GM18498 (cell line): Measurements from ENCODE around the gene RAP1GAP2.
"Not testable (repeated sequence)": the region's sequence is repeated elsewhere in the genome, so short reads cannot be mapped to it uniquely, and the experiment has no call there.

ENCODE experiments used
- ATAC-seq: cut with Tn5 transposase; IDR thresholded peaks from one replicate; pipeline ENCODE4 v1.9.1; 2021; ENCODE audit warnings: mild to moderate bottlenecking, moderate library complexity; ENCODE audit not compliant: unreplicated experiment

RAP1GAP2 gene

DNA sequence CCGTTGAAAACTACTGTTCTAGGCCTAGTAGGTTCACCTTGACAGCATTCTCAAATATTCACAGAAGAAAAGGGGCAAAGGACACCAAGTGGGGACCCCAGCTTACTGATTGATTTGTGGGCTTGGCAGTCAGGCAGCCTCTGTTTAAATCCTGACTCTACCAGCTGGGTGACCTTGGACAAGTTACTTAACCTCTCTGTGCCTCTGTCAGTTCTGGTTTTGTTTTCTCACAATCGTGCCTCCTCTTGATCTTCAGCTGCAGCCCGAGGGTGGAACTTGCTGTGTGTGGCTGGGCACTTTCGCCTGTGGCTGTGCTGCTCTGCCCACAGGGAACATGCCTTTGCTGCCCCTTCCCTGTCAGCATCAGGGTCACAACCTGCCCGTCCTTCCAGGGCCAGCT, 17.8 kb downstream of the RAP1GAP2 start:
- ATAC-seq: no peak

DNA sequence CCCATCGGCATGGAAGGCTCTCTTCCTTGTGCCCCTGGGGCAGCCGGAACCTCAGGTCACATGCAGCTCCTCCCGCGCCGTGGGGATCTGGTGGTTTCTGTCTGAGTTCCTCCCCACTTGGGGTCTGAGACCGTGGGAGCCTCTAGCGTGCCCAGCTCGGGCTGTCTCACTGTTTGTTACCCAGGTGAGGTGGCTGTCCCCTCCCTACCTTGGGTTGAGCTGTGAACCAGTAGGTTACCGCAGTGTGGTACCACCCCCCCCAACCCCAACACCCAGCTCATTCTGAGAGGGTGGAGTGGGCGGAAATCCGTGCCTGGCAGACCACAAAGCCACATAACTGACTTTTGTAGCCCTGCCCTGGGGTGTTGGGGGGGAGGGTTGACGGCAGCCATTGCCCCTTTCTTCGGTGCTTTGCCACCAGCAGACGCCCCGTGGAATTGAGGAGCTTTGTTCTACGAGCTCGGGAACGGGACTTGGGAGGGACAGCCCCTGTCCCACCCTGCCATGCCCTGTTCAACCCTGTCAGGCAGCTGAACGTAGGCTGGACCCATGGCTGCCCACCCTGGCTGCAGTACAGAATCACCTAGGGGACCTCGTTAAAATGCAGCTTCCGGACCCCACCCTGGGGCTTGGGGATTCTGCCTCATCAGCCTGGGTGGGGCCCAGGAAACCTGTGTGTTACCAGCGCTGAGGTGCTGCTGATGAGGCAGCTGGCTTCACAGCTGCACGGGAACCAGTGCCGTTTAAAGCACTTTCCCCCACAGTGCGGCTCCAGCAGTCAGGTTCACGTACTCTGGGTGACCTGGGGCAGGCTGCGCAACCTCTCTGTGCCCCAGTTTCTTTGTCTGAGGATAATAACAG, 18.5 kb downstream of the RAP1GAP2 start:
- peak; percentile 70 for ATAC-seq

DNA sequence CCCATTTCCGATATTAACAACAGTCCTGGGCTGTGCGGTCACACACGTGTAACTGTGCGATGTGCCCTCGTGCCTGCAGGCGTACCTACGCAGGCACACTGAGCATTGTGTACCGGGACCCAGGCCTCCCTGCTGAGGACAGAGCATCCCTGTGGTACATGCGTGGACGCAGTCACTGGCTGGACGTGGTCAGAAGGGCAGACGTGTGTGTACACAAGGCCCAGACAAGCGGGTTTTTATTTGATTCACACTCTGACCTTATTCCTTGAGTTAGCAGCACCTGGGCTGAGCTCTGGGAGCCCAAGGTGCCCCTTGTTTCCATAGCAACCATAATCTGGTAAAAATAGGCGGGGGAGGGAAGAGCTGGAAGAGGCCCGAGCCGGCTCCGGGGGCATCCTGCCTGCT, 19.5 kb downstream of the RAP1GAP2 start:
- no peak for ATAC-seq

DNA sequence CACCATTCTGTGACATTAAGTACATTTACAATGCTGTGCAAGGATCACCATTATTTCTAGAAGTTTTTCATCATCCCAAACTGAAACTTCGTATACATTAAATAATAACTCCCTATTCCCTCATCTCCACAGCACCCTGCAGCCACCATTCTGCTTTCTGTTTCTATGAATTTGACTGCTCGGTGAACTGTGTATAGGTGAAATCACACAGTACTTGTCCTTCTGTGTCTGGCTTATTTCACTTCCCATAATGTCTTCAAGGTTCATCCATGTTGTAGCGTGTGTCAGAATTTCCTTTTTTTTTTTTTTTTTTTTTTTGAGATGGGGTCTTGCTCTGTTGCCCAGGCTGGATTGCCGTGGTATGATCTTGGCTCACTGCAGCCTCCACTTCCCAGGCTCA, 20.4 kb downstream of the RAP1GAP2 start:
- no peak for ATAC-seq

DNA sequence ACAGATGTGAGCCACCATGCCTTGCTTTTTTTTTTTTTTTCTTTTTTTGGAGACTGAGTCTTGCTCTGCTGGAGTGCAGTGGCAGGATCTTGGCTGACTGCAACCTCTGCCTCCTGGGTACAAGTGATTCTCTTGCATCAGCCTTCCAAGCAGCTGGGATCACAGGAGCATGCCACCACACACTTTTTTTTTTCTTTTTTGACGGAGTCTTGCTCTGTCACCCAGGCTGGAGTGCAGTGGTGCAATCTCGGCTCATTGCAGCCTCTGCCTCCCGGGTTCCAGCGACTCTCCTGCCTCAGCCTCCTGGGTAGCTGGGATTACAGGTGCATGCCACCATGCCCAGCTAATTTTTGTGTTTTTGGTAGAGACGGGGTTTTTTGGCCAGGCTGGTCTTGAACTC, 23.1 kb downstream of the RAP1GAP2 start:
- ATAC-seq: not testable (repeated sequence)

DNA sequence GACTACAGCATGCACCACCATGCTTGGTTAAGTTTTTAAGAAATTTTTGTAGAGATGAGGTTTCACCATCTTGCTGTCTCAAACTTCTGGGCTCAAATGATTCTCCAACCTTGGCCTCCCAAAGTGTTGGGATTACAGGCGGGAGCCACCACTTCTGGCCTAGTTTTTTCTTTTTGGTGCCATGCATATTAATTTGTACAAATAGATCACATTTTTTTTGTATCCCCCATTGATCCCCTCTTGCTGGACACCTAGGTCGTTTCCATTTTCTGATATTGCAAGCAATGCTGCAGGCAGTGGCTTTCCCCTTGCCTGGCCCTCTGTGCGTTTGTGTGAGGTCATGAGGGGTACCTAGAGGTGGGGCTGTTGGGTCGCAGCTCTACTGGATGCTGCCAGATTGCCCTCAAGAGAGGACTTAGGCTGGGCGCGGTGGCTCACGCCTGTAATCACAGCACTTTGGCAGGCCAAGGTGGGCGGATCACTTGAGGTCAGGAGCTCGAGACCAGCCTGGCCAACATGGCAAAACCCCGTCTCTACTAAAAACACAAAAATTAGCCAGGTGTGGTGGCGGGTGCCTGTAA, 23.8 kb downstream of the RAP1GAP2 start:
- ATAC-seq: no peak

DNA sequence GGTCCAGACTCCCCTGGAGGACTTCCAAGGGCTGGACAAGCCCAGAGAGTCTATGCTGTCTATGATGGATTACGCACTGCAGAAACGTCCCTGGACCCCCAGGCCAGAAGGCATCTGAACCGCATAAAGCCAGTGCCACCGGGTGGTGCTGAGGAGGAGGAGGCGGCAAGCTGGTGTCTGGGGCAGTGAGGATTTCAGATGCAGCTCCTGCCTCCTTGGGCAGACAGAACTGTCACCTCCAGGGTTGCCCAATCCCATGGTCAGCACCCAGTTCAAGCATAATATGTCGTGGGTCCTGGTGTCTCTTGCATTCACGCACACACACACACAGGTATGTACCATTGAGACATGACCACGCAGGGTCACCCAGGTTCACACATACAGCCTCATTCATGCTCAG, 25.6 kb downstream of the RAP1GAP2 start:
- ATAC-seq: no peak

DNA sequence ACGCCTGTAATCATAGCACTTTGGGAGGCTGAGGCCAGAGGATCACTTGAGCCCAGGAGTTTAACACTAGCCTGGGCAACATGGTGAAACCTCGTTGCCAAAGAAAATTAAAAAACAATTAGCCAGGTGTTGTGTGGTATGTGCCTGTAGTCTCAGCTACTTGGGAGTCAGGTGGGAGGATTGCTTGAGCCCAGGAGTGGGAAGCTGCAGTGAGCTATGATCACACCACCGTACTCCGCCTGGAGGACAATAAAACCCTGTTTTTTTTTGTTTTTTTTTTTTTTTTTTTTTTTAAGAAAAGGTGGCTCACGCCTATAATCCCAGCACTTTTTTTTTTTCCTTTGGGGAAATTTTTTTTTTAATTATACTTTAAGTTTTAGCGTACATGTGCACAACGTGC, 26.1 kb downstream of the RAP1GAP2 start:
- ATAC-seq: no peak

DNA sequence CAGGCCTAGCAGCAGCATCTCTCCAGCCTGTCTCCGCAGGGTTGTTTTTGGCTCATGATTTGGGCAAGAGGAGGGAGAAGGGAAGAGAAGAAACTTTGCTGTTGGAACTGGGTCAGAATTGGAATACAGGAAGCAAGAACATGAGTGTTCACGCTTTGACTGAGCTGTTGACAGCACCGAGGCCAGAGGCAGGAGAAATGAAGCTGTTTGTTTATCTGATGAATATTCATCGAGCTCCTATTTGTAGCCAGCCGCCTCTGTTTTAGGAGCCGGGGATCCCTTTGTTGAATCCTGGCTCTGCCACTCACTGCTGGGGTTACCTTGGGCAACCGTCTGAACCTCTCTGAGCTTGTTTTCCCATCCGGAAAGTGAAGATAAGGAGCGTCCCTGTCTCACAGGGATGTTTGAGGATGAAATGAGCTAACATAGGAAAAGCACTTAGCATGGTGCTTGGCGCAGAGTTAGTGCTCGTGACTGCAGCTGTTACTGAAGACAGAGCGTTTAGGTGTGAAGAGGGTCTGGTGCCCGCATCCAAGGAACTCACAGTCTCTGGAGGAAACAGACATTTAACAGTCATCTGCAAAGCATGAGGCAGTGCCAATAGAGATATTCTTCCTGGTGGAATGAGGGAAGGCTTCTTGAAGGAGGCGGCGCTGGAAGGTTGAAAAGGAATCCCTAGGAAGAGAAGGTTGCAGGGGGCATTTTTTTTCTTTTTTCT, 29.2 kb downstream of the RAP1GAP2 start:
- no peak for ATAC-seq

DNA sequence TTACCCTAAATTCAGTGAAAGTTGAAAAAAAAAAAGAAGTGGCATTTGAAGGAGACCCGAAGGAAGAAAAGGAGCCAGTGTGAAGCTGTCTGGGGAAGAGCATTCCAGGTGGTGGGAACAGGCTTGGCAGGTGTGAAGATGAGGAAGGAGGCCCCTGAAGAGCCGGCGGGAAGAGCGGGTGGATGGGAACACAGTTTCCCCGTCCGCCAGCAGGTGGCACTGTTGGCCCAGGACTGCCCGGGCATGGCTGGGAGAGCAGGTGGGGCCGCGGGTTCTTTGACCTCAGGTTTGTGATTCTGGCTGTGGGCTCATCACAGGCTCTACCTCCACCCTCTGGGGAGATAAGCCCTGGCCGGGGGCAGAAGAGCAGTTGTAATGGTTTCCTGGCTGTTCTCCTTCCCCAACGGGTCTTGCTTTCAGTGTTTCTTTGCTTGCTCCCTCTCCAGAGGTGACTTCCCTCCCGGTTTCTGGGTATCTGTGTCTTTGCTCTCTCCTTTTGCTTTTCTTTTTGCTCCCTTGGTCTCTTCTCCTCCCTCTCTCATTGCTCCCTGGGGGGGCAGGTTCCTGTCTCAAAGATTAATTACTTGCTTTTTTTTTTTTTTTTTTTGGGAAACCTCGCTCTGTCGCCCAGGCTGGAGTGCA, 32.3 kb downstream of the RAP1GAP2 start:
- ATAC-seq: no peak

DNA sequence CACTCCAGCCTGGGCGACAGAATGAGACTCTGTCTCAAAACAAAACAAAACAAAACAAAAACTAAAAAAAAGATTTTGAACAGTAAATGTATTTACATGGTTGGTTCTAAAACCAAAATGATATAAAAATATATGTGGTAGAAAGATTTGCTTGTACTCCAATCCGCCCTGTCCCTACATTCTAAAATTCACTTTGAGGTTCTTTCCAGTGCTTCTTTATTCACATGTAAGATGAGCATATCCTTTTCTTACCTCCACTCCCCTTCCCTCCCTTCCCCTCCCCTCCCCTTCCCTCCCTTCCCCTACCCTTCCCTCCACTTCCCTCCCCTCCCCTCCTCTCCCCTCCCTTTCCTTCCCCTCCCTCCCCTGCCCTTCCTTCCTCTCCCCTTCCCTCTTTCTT, 34.4 kb downstream of the RAP1GAP2 start:
- ATAC-seq: no peak

DNA sequence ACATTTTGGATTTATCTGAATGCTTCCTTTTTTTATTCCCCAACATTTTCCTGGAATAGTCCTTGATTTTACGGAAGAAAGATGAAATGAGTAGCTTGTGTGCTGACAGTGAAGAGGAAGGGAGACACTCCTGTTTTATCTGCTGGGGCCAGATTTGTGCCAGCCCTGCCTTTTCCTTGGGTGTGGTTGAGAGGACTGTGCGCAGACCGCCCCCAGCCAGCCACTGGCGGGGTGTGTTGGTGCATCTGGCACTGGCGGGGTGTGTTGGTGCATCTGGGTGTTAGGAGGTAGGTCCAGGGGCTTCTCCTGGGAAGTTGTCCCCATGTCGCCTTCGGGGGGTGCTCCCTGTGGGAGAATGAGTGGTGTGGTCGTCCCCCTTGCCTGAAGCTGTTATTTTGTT, 39.5 kb downstream of the RAP1GAP2 start:
- ATAC-seq: no peak

DNA sequence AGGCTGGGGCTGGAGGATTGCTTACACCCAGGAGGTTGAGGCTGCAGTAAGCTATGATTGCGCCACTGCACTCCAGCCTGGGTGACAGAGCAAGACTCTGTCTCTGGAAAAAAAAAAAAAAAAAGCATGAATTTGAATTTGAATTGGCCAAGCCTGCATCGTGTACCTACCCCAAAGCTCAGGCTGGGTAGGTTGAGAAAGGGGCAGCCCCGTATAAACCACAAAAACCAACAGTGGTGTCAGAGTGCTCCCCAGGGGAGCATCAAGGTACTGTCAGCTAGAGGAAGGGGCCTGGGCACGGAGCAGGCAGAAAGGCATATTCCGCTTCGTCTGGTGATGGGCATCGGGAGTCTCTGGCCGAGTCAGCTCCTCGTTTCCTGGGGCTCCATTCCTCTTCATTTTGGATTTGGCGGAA, 40.9 kb downstream of the RAP1GAP2 start:
- ATAC-seq: peak; percentile 61

DNA sequence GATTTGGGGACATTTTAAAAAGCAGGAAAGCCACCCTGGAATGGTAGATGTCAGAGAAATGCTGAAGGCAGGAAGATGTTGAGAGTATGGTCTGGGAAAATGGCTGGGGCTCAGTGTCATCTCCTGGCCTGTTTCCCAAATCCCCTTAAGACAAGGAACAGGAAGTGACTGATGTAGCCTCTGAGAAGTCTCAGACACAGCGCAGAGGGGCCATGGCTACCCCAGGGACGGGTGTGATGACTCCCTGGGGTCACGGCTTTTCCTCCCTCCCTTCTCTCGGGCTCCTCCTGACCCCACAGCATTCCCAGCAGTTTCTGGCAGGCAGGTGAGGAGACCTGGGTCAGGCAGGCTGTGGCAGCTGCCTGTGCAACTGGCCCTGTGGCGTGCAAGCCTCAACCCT, 45.4 kb downstream of the RAP1GAP2 start:
- no peak for ATAC-seq

DNA sequence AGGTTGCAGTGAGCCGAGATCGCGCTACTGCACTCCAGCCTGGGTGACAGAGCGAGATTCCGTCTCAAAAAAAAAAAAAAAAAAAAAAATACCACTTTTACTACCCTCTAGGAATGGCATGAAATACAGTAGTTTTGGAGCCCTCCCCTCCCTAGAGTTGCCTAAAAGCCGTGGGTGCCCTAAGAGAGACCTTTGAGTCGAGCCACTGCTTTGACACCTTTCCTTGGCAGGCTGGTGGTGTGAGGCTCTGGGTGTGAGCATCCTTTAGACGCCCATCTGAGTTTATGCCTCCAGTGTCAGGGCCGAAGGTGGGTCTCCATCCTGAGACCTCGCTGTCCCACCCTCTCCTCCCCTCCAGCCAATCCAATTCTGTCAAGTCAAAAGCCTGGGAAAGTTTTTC, 46.2 kb downstream of the RAP1GAP2 start:
- ATAC-seq: no peak

DNA sequence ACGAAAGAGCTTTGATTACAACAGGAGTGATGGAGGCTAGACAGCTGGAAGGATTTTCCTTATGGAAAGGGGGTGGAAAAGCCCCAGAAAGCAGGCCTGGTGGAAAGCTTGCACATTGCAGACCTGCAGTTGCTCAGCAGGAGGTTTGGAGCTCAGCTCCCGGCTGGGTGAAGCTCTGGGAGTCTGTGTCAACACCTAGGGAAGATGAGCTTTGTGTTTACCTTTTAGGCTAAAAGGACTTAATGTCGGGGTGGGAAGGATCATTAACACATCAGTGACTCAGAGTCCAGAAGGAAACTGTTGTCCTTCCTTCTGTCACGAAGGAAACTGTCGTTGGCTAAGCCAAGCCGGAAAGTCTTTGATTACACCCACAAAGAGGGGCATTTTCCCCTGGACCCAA, 48.2 kb downstream of the RAP1GAP2 start:
- ATAC-seq: no peak

DNA sequence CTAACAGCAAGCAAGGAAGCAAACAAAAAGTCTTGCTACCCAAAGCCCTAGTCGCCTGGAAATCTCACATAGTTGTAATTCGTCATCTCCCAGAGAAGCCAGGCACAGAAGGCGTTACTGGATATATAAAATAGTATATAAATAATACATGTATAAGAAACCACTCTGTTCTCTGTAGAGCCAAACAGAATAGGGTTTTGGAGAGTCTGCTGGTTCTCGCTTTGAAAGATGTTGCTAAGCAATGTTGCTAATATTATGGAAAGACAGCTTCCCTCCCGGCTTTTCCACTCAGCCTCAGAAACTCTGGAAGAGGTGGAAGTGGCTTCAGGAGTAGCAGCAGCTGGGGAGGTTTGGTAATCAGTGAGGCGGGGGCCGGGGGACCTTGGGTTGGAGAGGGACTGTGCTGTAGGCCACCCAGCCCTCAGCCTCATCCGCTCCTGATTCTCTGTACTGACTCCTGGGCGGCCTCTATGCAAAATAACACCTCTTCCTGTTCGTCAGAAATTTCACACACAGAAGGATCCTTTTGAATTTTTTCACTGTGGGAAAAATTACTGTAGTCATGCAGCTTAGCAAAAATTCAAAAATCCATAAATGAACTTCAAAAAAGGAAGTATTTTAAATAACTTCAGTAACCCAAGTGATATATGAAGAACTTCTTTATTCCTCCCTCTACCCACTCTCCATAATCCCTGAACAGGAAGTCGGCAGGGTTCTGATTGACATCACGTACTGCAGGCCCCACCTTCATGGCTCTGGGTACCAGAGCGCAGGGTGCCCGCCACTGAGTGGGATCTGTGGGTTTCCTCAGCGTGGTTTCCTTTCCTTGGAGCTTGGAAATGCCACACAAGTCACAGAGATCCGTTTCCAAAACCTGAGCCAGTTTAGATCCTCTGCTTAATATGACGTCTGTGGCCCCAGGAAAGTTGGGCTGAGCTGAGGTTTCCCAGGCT, 51.4 kb downstream of the RAP1GAP2 start:
- no peak for ATAC-seq

DNA sequence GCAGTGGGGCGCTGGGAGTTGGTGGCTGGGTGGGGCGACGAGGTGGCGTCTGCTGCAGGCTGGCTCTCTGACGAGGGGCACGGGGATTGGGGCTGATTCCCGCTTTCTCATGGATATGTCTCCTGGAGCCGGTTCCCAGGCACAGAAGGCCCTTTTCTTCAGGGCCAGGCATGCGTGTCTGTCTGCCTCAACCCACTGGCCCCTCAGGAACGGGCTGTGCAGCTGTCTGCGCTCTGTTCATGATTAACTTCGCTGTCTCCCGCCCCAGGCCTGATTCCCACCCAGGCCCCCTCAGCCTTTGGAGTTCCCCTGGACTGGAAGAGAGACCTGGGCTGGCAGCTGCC, 53.1 kb downstream of the RAP1GAP2 start:
- ATAC-seq: no peak

DNA sequence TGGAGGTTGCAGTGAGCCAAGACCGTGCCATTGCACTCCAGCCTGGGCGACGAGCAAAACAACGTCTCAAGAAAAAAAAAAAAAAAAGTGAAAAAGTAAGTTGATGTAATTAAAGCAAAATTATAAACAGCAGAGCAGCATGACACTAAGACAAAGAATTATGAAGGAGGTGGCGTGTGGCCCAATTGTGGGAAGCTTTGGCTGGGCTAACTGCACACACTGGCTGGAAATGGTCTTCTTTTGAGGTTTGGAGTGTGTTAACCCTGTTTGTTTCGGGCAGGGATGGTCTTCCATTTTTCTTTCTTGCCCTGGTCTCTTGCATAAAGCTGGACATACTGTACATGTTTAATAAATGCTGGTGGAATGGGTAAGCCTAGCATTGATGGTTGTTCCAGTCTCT, 54.8 kb downstream of the RAP1GAP2 start:
- no peak for ATAC-seq

DNA sequence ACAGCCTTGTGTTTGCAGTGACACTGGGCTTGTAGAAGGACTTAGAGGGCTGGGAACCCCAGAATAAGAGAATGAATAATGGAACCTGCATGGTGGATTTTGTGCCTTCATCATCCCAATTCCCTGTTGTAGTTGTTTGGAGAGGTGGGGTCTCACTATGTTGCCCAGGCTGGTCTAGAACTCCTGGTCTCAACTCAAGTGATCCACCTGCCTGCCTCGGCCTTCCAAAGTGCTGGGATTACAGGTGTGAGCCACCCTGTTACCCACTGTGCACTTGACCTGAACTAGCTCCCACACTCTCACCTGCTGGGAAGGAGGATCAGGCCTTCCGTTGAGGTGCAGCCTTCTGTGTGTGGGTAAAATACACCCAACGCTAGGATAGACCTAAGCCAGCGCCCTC, 55.4 kb downstream of the RAP1GAP2 start:
- ATAC-seq: no peak

DNA sequence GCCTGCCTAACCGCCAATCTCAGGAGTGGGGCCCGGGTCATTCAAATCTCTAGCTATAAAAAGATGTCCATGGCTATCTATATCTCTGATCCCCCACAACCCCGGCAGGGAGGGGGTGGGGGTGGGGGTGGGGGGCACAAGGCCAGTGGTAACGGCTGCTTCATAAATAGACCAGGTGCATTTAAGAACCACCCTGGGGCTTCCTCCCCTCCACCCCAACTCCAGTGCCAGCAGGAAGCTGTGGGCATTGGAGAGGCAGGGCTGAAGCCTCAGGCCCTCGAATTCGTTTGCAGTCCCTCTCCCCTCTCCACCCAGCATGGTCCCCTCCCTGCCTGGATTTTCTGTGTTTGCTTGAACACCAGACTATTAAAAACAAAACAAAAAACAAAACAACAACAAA, 56.0 kb downstream of the RAP1GAP2 start:
- no peak for ATAC-seq
